Measurements from ENCODE around the gene UBE2S.
"Not testable (repeated sequence)": the region's sequence is repeated elsewhere in the genome, so short reads cannot be mapped to it uniquely, and the experiment has no call there.

UBE2S gene

DNA sequence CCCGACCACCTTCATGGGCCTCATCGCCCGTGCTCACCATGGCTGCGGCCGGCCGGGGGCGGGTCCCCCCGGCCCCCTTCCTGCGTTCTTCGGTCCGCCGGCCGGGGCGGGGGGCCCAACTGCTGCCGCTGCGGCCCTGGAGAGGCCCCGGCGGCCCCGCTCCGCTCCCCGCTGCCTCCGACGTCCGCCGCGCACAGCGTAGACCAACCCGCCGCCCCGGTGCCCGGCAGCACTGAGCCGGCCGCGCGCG, at the start of gene UBE2S:
Gene UBE2S, minus strand, starts transcription at position 239 of the 250 bp plus-strand sequence. Its CDS starts 199 bp downstream, at position 40.
- DNase-seq = not testable (repeated sequence)

DNA sequence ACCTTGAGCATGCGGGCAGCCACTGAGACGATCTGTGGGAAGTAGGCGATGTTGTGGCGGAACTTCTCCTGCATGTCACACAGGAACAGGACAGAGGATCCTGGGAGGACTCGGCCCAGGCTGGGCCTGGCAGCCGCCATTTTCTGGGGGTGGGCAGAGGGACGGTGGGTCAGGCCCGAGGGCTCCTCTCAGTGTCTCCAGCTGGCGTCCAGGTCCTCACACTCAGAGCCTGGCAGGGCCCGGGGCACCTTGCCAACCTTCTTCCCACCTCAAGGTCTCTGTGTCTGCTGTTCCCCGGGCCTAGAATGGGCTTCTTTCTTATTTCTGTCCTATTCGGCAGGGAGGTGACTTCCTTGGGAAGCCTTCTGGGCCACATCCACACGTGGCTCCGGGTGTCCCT, 48.8 kb upstream of the UBE2S start:
- no peak for DNase-seq

DNA sequence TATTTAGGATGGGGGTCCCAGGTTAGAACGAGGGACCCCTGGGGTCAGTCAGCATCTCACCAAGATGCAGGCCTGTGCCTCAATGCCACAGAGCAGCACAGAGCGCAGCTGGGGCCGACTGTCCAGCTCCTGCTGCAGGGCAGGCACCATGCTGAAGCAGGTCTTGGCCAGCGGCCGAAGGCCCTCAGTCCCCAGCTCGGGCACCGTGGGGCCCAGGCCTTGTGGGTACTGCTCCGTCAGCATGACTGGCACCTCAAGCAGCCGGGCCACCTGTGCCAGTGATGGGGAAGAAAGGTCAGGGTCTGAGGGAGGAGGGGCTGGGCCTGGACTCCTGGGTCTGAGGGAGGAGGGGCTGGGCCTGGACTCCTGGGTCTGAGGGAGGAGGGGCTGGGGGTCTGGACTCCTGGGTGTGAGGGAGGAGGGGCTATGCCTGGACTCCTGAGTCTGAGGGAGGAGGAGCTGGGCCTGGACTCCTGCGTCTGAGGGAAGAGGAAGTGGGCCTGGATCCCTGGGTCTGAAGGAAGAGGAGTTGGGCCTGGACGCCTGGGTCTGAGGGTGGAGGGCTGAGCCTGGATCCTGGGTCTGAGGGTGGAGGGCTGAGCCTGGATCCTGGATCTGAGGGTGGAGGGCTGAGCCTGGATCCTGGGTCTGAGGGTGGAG, 48.1 kb upstream of the UBE2S start:
- DNase-seq = no peak

DNA sequence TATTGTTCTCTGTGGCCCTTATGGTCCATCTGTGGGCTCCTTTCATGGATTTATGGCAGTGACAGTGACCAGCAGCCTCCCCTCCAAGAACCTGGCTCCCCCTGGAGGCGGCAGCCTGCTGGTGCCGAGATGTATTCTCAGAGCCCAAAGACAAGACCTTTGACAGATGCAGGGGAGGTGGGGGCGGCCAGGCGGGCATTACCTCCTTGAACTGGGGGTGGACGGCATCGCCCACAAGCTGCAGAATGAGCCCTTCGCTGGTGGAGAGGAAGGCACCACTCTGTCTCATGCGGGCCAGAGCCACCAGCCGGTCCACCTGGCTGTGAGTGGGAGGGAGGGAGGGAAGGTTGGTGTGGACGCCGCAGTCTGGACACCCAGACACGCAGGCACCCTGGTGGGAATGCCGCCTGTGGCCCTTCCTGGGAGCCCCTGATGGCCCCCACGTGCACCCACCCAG, 47.2 kb upstream of the UBE2S start:
- DNase-seq = peak; percentile 53

DNA sequence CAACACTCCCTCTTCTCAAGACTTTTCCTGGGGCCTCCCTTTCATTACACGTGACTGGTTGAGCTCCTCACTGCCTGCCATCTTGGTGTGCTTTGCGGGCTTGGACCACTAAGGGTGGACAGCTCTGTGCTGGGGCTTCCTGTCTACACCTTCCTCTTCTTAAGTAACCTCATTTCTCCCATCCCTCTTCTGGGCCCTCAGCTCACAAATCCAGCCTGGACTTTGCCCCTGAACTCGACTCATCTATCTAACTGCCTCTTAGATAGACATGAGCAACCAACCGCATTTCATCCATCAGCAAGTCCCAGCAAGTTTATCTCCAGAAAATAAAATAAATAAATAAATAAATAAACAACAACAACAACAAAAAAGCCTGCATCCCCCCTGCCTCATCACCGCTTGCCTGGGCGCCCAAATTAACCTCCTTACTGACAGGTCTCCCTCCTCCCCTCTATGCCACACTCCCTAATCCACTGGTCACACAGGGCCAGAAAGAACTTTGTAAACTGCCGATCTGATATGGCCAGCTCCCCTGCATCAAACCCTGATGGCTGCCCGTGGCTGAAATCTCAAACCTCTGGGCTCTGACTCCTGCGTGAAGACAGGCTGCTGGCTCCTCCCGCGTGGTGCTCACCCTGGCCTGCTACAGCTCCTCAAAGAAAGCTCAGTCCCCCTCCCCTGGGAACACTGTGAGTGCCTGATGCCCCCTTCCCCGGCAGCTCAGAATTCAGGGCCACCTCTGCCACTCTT, 46.1 kb upstream of the UBE2S start:
- no peak for DNase-seq

DNA sequence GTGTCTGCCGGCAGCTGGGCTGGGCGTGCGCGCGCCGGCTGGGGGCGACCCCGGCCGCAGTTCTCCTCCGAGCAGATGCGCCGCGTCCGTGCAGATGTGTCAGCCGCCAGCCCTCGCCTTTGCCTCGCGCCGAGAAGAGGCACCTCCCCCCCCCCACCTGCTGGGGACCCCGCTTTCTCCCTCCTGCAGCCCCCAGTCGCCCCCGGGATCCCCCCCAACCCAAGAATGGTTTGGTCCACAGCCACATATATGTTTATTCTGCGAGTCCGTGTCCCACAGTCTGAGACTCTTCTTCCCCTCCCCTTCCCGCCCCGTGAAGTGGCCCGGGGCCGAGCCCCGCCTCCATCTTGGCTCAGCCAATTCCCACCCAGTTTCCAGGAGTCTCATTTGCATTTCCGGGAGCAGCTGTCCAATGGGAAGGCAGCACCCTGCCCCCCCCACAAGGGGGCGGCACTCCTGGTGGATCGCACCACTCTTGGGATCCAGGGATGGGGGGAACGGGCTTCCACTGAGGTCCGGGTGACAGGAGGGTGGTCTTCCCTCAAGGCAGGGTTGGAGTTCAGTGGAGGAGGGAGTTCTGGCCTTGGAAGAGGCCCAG, 45.3 kb upstream of the UBE2S start:
- DNase-seq = peak; percentile 95

DNA sequence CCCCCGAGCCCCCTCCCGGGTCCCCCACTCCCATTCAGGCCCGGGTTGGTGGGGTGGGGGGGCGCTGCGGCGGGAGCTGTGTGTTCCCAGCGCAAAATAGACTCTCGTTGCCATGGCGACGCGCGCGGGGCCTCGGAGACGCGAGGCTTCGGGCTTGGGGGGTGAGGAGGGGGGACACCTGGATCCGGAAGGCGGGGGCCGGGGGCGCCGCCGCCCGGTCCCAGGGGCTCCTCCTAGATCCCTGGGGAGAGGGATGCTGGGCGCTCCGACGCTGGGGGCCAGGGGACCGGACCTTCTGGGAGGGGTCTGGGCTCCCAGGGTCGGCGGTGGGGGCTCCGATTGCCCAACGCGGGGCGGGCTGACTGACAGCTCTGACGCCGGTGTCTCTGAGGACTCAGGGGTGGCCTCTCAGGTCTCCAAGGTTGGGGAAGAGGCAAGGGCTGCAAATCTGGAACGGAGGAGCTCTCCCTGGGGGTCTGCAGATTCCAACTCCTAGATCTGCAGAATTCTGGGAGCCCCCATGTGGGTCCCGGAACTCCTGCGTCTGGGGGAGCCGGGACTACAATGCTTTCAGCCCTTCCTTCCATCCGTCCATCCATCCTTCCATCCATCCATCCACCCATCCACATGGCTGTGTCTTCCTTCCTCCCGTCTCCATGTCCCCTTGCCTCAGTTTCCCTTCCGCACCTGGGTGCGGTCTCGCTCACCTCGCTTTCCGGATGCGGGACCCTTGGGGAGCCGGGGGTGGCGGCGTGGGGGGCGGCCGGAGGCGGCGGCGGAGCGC, 44.6 kb upstream of the UBE2S start:
- DNase-seq = peak; percentile 71

DNA sequence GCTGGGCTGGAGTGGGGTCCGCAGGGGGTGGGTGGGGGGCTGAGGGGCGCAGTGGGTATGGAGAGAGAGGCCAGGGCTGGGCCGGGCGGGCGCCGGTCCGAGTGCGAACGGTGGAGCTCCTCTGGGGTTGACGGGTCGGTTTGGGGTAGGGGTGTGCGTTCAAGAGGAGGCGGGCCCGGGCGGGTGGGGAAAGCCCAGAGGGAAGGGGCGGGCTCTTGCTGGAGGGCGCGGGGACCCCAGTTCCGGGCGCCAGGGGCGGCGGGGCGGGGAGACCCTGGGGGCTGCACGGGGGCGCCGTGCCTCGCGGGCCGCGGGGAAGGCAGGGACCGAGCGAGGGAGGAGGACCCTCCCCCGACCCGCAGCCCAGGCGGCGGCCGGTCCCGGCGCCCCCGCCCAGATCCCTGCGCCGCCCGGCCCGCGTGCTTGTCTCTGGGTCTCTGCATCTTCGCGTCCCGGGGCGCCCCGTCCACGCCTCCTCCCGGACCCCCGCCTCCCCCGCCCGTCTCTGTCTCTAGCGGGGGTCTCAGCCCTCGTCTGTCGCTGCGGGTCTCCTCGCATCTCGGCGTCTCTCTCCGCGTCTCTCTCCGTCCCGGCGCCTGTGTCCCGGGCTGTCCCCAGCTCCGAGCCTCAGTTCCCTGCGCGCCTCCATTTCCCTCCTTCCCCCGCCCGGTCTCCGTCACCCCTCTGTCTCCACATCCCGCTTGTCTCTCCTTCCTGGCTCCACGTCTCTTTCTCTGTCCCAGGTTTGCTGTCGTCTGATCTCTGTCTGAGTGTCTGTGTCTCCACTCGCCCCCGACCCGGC, 43.8 kb upstream of the UBE2S start:
- peak; percentile 46 for DNase-seq

DNA sequence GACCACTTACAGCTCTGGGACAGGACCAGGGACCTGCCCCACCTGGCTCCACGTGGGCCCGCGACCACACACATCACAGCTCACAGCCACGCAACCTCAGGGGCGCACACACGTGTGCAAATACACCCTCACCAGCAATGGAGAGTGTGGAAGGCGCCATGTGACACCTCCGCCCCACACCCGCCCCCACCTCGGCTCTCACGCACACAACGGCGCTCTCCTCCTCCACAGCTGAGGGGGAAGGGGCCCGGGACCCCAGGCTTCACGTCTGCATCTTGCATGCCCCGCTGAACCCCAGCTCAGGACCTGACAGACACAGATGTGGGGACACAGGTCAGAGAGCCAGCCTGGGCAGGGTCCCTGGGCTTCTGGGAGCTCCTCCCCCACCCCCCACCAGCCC, 41.9 kb upstream of the UBE2S start:
- no peak for DNase-seq

DNA sequence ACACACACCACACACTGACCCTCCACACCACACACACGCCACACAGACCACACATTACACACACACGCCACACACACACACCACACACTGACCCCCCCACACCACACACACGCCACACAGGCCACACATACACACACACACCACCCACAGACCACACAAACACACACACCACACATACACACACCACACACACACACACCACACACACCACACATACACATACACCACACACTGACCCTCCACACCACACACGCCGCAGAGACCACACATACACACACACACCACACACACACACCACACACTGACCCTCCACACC, 40.5 kb upstream of the UBE2S start:
- not testable (repeated sequence) for DNase-seq

DNA sequence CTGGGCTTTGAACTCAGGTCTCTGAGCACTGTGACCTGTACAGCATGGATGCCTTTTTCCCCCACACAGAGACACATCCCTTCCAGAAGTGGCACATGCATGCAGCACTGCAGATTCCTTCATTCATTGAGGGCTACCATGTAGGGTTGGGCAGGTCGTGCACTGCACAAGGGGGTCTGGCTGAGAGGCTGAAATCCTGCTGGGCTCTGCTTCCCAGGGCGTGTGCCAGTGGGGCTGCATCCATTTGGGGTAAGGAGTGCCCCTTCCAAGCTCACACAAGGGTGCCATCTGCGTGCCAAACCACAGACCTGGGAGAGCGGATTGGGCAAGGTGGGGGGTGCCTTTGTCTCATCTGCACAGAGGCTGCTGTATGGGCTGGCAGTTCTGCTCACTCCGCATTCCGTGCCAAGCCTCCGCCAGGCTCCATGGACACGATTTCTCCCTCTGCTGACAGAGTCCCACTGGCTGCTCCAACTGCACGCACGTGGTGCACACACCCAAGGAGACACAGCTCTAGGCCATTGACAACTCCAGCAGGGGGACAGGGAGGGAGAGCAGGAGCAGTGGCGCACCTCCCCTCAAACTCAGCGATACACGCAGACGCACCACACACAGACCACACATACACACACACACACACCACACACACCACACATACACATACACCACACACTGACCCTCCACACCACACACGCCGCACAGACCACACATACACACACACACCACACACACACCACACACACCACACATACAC, 40.0 kb upstream of the UBE2S start:
- peak; percentile 36 for DNase-seq

DNA sequence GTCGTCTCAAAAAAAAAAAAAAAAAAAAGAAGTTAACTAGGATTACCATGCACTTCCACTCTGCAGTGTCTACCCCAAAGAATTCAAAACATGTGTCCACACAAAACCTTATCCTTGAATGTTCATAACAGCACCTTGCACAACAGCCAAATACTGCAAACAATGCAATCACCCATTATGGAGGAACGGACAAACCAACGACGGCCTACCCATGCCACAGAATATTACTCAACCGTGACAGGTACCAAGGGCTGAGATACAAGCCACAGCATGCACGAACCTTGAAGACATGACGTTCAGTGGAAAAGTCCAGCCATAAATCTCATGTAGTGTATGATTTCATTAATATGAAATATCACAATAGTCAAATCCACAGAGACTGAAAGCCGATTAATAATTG, 38.5 kb upstream of the UBE2S start:
- no peak for DNase-seq

DNA sequence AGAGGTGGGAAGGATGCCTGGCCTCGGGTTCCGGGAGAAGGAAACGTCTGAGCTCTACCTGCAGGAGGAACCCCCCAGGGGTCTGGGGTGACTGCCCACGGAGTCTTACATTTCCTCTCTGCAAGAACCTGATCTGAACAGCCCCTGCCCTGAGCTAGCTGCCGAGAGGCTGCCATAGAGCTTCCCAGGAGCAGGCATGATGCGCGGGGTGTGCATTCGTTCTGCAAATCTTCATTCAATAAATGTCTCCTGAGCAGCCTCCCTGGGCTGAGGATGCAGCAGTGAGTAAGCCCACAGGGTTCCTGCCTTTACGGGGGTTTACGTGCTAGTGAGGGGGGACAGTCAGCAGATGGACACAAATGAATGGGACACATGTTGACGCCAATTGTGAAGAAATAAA, 37.1 kb upstream of the UBE2S start:
- no peak for DNase-seq

DNA sequence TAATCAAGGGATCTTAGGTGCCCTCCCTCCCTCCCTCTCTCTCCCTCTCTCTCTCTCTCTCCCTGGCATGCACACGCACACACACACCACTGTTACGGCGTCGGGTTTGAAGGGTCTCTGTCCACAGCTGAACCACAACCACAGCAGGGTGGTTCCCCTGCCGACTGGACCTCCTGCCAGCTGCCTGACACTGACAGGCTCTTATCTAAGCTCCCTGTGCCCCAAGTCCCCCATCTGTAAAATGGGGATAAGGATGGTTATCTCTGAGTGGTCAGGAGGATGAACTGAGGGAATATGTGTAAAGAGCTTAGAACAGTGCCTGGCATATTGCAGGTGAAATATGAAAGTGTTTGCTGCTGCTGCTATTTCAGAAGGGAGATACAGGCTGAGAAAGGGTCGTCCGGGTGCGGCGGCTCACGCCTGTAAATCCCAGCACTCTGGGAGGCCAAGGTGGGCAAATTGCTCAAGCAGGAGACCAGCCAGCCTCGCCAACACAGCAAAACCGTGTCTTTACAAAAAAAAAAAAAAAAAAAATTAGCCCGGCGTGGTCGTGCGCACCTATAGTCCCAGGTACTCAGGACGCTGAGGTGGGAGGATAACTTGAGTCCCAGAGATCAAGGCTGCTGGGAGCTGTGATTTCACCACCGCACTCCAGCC, 36.4 kb upstream of the UBE2S start:
- DNase-seq = no peak

DNA sequence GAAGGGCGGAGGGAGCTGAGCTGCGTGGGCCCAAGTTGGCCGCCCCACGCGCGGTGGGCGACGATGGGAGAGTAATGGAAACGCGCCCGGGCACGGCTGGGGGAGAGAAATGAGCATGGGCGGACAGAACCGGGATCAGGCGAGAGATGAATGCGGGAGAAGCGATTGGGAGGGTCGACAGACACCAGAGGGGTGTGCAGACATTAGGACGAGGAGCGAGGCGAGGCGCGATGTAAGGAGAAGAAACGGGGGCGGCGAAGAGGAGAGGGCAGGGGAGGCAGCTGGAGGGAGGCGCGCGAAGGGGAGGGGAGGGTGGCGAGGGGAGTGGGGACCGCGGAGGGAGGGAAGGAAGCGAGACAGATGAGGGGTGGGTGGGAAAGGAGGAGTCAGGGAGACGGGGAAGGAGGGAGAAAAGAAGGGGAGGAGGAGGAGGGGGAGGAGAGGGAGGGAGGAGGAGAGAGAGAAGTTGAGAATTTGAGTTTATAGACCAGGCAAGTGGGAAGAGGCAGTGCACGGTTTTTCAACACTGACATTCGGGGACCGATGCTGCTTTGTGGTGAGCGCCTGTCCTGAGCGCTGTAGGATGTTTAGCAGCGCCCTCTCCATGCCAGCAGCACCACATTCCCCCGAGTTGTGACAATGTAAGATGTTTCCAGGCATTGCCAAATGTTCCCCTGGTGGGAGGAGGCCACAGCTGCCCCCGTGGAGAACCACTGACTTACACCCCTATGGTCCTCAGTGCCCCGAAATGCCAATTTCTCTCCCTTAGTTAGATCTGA, 35.6 kb upstream of the UBE2S start, which contains the start of gene SHISA7:
Gene SHISA7, minus strand, starts transcription at position 256 of the 779 bp plus-strand sequence. CDS start 437 bp downstream, outside the sequence.
- peak; percentile 40 for DNase-seq

DNA sequence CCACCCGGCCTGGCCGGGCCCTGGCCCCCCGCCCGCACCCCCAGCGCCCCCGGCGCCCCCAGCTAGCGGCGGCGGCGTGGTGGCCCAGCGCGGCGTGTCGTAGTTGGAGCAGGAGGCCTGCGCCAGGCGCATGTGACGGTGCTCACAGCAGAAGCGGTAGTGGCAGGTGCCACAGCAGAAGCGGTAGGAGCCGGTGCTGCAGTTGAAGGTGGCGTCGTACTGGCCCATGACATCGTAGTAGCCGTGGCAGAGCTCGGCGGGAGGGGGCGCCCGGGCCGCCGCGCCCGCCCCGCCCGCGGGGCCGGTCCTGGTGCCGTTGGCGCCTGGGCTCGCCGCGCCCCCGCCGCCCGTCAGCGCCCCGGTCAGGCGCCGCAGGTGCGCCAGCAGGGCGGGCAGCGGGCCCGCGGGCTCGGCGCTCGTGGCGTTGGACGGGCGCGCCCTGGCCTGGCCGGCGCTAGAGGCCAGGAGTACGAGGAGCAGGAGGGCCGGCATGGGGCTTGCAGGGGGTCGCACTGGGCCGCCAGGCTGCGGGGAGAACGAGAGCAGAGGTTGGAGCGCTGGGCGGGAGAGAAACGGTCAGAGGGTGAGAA, 34.9 kb upstream of the UBE2S start:
- DNase-seq = no peak

DNA sequence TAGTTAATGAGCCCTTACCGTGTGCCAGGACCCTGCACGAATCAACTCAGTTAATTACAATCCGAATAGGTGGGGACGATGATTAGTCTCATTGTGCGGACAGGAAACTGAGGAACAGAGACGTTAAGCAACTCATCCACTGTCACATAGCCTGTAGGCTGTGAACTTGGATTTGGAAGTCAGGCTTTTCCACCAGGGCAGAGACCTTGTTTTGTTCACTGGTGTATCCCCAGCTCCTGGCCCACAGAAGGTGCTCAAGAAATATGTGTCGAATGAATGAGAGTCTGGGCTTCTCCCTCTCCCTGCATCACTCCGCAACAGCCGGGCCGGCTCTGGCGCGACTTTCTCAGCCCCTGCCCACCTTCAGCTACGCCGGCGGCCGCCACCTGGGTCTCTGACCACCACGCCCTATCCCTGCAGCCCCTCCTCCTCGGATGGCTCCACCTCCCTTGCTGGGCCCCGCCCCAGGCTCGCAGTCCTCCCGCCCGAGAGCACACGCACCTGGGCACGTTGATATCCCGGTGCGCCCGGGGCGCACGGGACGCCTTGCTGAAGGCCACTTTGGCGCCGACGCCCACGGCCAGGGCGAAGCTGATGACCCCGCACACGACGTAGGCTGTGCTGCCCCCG, 34.2 kb upstream of the UBE2S start:
- no peak for DNase-seq

DNA sequence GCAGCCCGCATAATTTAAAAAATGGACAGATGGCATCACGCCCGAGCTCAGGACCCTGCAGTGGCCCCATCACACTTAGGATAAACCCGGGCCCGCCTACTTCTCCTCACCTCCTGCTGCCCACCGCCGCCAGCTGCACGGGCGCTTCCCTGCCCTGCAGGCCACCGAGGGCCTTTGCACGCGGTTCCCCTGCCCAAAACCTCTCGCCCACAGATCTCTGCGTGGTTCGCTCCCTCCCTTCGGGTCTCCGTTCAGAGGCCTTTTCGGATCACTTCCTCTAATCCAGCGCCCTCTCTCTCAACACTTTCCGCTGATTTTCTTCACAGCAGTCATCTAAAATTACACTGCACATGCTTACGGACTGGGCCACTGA, 33.7 kb upstream of the UBE2S start:
- DNase-seq = peak; percentile 41

DNA sequence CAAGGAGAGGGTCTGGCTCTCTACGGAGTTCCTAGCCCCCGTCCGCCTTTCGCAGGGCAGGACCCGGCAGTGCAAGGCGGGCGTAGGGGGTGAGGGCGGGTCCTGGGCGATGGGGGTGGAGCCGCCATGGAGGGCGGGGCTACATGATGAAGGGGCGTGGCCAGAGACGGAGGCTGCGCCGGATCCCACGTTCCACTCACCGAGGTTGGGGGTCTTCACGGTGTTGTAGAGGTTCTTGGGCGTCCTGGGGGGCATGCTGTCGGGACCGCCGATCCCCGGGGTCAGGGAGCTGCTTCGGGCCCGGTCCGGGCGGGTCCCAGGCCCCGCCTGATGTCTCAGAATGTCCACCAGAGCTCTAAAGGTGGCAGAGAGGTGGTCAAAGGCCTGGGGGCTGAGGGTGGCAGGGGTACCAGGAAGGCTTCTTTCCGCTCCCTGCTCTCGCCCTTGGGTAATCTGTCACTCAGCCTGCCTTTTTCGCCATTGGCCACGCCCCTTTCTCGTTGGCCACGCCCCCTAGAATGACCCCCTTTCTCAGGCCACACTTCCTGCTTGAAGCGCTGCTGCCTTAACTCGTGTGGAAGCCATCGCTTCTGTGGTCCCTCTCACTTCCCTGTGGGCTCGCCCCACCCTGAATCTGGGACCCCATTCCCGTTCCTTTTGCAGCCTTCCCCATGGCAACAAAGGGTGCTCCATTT, 33.0 kb upstream of the UBE2S start:
- DNase-seq = peak; percentile 66
